HG02642 (cell line): ENCODE results near the gene MYBPC2.

Source experiments
- ATAC-seq: cut with Tn5 transposase; IDR thresholded peaks from one replicate; pipeline ENCODE4 v1.9.1; 2021; ENCODE audit warnings: mild to moderate bottlenecking; ENCODE audit not compliant: unreplicated experiment, poor library complexity

MYBPC2 gene

DNA sequence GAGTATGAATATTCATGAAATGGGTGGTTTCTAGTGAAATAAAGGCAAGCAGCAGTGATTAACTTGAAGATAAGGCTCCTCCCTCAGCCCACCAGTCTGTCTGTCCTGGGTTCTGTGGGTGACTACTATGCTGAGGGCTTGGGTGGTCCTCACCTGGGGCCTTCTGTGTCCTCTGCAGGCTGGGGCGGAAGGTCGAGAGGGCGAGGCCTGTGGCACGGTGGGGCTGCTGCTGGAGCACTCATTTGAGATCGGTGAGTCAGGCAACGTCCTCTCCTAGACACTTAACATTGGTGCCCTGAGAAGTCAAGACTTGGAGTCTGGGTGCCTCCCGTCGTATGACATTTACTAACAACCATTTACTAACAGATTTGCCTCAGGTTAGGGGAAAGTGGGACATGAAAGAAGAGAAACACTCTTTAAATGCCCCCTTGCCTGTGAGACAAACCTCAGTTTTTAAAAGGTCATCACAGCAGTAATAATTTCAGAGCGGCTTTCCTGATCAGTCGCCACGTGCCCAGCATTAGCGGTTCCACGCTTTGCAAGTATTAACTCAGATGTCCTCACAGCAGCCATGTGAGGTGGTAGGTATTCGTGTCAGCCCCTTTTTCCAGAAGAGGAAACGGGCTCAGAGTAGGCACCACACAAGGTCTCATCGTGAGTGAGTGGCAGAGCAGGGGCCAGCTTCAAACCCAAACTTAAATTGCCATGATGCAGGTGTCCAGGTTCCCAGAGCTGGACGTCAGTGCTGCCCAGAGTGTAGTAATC is 45.2 kb downstream of the MYBPC2 start:
- ATAC-seq: no peak

DNA sequence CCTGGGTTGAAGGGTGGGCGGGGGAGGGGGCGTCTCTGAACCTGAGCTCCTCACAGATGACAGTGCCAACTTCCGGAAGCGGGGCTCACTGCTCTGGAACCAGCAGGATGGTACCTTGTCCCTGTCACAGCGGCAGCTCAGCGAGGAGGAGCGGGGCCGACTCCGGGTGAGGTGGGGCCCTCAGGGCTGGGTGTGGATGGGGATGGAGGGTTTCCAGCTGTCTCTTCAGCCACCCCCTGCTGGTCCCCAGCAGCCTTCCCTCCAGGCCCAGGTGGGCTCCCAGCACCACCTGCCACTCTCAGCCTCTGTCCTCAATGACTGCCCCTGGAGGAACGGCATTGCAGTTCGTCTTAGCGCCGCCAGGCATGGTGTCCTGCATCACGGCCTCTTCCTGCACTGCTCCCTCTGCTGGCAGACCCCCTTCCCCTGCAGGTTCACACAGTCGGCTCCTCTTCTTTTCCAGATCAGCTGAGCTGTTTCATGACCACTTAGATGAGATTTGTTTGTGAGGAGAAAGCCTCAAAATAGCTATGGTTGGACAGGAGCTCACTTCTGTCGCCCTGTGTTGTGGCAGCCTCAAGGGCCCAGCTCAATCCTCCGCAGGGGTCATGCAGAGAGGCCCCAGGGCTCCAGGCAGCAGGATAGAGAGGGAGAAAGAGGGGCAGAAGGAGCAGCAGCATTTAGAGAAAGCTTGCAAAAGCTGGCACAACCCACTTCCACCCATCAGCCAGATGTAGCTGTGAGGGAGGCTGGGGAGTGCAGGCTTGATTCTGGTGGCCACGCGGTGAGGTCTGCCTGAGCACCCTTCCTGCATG is 46.4 kb downstream of the MYBPC2 start:
- no peak for ATAC-seq

DNA sequence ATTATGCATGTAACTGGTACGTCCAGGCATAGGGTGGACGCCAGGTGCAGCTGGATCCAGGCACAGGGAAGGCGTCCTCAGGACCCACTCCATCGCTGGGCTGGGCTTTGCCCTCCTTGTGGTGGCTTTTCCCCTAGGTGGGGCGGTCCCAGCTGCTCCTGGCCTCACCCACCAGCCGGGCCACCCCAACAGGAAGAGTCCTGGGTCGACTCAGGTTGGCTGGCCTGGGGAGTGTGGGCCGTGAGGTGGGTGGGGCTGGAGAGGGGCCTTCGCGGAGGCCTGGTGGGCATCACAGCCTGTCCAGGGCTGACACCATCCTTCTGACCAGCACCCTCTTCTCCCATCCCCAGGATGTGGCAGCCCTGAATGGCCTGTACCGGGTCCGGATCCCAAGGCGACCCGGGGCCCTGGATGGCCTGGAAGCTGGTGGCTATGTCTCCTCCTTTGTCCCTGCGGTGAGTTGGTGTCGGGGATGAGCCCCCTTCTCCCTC is 47.1 kb downstream of the MYBPC2 start:
- ATAC-seq: no peak

DNA sequence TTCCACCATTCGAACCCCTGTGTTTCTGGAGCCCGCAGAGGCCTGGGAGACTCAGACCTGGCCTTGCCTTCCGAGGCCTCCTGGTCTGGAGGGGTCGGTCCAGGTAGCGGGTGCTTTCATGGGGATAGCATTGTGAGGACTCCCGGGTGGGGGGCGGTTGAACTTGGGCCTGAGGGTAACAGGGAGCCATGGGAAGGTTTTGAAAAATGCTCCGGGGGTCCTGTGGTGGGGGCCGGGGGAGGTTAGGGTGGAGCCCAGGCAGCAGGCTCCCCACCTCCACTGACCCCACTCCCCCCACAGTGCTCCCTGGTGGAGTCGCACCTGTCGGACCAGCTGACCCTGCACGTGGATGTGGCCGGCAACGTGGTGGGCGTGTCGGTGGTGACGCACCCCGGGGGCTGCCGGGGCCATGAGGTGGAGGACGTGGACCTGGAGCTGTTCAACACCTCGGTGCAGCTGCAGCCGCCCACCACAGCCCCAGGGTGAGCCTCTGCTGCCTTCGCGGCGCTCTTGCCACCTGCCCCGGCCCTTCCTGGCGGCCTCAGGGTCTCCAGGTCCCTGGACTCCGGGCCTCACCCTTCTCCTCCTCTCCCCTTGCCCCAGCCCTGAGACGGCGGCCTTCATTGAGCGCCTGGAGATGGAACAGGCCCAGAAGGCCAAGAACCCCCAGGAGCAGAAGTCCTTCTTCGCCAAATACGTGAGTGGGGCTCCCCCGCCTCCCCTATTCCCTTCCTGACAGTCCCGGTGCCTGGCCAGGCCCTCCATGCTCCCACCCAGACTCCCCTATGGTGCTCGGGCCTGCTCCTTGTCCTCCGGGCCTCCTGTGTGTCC is 47.8 kb downstream of the MYBPC2 start:
- ATAC-seq: no peak

DNA sequence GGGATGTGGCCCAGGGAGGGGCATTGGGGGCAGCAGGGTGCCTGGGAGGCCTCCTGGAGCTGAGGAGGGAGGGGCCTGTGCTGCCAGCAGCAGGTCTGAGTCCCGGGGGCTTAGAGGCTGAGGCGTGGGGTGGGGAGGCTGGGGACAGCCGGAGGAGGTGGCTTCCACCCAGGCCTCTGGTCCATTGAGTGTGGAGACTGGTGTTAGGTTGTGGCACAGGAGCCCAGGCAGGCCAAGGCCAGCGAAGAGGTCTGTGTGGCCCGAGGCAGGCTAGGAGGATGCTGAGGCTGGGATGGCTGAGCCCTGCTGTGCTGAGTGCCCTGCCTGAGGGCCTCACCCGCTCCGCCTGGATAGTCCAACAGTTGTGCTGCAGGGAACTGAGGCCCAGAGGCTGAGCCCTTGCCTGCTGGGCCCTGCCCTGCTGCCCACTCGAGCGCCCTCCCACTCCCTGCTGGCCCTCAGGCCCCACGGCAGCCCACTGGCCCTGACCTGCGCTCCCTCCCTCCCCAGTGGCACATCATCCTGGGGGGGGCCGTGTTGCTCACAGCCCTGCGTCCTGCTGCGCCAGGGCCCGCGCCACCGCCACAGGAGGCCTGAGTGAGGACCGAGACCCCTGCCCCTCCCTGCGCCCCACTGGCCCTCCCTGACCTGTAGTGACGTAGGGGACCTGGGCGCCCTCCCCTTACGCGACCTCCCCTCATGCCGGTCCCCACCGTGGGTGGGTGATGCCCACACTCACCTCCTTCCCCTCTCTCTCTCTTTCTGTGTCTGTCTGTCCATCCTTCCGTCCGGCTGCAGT is 48.9 kb downstream of the MYBPC2 start:
- ATAC-seq: no peak

DNA sequence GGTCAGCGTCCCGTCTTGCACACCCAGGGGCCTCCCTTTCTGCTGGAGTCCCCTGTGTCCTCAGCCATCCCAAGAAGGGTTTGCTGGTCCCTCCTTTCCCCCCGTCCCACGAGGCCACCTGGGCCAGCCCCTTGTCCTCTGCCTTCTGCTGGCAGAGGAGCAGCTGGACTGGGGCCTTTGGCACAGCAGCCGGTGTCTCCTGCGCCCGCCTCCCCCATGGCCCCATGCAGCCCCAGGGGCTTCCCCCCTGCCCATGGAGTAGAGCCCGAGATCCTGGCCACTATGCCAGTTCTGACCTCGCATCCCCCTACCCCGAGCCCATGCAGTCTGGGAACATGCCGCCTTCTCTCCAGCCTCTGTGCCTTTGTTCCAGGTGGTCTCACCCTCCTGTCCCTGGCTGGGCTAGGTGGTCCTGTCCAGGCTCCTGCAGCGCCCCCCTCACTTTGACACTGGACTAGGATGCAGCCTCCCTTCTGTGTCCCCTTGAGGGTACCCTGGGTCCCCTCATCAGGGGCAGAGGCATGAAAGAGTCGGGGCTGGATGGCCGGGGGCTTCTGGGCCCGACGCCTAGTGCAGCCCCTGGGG is 49.7 kb downstream of the MYBPC2 start:
- no peak for ATAC-seq

DNA sequence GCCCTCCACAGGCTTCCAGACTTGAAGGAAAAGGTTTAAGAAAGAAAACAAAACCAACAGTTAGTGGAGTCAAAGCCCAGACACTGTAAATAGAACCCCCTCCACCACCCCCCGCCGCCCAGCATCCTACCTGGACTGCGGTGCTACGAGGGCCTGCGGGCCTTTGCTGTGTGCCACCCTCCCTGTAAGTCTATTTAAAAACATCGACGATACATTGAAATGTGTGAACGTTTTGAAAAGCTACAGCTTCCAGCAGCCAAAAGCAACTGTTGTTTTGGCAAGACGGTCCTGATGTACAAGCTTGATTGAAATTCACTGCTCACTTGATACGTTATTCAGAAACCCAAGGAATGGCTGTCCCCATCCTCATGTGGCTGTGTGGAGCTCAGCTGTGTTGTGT is 50.2 kb downstream of the MYBPC2 start:
- ATAC-seq: no peak

DNA sequence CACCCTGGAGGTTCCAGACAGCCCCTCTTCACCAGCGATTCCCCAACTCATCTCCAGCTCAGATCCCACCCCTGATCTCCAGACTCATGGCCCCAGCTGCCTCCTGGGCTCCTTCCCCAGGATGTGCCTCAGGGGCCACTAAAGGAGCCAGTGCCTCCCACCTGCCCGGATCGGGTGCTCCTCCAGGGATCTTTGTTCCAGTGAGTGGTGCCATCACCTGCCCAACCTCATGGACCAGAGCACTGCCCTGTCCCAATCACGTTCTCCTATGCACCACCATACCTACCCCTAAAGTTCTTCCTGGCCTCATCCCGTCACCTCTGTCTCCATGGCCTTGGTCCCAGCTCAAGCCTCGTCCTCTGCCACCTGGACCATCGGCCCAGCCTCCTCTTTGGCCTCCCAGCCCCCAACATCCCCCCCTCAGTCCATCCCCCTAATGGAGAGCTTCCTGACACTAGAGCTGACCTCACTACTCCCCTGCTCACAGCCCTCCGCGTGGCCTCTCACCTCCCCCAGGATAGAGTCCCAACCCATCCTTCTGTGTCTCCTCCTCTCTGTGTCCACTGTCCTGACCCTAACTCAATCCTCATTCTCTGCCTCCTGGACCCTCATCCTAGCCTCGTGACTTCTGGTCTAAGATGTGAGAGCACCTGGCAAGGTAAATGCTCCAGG is 52.7 kb downstream of the MYBPC2 start:
- no peak for ATAC-seq

DNA sequence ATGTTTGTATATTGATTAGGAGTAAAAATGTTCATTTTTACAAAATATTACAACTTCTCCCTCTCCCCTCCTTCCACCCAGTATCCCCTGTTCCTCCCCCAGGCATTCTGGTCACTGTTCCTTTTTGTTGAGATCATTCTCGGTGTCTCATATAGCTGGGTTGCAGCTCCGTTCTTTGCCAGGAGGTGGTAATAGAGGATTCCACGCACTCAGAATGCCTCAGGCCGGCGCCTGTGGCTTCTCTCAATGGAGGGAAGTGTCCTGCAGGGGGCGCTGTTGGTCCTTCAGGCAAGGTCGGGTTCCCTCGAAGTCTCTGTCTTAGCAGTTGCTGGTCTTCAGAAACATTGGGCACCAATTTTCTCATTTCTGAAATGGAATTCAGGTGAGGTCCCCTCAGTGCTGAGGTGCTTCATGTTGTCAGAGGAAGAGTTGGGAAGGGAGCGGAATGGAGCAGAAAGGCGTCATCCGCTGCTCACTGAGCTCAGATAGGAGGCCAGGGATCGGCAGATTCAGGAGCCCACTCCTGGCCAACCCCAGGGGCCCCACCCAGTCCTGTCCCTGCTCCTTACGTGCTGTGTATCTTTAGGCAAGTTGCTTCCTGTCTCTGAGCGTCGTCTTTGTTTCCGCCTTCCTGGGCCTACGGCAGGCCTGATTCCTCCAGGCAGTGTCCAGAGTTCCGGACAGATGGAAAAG is 54.3 kb downstream of the MYBPC2 start:
- no peak for ATAC-seq

DNA sequence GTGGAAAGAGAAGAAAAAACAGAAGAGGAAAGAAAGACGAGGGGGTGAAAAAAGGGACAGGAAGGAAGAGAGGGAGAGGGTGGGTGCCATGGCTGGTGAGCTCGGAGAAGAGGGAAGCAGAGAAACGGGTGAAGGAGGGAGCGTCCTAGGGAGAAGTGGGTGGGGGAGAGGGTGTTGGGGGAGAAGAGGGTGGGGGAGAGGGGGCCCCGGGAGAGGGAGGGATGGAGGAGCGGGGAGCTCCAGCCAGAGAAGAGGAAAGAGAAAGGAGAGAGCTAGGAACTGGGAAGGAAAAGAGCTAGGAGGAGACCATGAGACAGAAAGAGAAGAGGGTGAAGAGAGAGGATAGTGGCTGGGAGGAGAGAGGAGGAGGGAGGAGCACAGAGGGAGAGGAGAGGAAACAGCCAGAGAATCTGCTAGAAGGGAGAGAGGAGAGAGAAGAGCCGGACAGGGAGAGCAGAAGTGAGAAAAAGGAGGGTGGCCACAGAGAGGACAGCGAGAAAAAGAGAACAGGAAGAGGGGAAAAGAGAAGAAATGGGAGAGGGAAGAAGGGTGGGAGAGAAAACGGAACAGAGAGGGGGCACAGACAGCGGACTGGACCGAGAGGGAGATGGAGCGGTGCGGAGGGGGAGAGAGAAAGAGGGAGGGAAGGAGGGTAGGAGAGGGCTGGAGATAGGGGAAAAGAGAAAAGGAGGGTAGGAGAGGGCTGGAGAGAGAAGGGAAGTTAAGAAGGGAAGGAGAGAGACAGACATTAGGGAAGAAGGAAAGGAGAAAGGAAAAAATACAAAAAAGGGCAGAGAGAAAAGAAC is 55.9 kb downstream of the MYBPC2 start:
- no peak for ATAC-seq

DNA sequence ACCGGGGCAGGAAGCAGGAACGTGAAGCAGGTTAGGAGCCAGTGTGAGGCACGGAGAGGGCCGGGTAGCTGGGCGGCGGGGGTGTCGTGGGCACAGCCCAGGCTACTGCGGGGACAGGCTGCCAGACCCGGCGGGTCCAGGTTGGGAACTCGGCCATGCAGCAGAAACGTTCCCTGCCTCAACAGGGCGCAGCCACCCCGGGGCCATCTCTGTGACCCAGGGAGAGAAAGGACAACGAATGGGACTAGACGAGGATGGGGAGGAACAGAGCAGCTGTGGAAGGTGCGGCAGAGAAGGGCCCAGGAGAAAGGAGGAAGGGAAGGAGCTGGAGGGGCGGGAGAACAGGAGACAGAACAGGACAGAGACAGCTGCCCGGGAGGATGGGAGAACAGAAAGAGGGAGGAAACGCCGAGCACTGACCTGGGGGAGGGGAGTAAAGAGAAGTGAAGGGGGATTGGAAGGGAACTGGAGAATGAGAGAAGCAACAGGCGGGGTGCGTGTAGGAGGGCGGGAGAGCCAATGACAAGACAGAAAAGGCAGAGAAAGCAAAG is 56.8 kb downstream of the MYBPC2 start:
- no peak for ATAC-seq

DNA sequence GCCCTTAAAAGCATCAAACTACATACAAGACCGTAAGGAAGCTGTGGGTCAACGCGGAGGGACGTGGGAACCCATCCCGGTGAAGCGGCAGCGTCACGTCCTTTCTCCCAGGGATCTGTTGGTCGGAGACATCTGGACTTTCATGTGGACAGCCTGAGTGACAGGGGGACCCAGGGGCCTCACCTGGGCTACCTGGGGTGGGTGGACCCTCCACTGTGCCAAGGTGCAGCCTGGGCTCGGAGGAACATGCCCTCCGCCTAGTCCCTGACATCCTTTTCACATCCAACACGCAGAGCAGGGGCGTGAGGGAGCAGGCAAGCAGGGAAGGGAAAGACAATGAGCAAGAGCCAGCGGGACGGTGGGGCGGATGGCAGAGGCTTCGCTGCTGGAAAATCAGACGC is 57.7 kb downstream of the MYBPC2 start:
- ATAC-seq: no peak

DNA sequence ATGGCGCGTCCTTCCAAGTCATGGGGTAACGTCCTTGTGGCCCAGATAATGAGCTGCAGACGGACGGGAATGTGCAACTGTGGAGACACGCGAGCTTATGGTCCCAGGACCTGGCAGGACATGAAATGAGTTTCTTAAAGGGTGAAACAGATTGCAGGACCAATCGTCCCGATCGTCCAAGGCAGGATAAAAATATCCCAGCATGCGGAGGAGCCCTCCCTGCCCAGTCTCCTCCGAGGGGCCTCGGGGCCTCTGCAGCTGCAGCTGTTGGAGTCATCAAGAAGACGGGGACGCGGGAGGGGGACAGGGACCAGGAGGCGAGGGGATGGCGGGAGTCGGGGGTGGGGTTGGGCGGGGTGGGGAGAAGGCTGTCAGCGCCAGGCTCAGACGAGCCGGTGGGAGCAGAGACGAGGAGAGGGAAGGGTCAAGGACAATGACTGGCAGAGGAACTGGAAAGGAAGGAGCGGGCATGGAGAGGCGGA is 58.3 kb downstream of the MYBPC2 start:
- ATAC-seq: no peak

DNA sequence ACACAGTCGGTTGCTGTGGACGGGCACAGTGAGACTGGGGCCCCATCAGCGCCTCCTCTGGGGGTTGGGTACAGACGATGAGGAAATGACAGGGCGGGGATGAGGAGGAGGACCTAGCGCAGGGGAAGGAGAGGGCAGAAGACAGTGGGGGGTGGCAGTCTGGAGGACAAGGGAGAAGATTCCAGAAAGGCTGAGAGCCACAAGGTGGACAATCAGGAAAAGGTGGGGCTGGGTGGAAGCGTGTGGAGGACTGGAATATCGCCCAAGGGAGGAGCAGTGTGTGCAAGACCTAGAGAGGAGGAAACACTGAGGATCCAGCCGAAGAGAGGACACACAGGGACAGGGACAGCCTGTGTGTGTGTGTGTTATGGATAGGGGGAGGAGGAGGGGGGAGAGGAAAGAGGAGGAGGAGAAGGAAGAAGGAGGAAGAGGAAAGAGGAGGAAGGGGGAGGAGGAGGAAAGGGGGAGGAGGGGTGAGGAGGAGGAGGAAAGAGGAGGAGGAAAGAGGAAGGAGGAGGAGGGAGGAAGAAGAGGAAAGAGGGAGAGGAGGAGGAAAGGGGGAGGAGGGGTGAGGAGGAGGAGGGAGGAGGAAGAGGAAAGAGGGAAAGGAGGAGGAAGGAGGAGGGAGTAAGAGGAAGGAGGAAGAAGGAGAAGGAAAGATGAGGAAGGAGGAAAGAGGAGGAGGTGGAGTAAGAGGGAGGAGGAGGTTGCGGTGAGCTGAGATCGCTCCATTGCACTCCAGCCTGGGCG is 59.8 kb downstream of the MYBPC2 start:
- no peak for ATAC-seq

DNA sequence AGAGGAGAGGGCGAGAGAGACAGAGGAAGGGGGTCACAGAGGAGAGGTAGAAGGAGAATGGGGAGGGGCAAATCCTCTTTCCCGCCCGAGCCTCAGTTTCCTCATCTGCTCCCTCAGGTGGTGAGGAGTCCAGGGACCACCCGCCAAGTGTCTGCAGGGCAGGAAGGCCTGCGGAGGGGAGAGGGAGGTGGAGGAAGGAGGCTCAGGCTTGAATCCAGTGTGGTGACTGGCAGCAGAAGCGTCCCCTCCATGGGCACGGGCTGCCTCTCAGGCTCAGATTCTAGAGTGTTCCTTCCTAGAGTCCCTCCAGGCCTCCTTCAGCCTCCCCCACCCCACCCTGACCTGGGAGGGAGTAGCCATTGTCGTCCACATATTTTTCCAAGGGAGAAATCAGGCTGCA is 60.5 kb downstream of the MYBPC2 start:
- no peak for ATAC-seq

DNA sequence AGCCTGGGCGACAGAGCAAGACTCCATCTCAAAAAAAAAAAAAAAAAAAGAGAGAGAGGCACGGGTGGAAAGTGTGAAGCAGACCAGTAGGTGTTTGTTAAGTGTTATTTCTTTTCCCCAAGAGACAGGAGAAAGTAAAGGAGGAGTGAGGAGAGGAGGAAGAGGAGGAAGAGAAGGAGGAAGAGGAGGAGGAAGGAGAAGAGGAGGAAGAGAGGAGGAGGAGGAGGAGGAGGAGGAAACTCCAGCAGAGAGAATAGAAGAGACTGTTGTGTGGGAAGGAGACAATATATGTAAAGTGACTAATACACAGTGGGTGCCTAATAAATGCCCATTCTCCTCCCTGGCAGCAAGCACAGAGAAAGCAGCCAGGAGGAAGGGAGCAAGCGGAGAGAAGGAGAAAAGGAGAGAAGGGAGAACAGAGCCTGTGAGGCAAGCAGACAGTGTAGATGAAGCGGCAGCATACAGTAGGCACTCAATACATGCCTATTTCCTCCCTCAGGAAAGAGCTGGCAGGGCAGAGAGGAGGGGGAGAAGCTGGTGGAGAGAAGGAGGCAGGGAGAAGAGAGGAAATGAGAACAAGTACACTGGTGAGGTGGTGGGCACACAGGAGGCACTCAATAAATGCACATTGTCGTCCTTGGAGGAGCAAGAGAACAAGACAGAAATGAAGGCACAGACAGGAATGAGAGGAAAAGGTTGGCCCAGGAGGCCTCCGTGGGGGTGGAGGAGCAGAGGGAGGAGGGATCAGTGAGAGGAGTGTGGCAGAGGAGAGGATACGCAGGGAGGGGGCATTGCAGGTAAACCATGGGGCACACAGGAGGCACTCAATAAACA is 61.7 kb downstream of the MYBPC2 start:
- no peak for ATAC-seq
